AG04450 (cell line): ENCODE measurements around the gene GABRB3. TPM values are rescaled to one million over a fixed set of nuclear protein-coding genes. Genes with fewer than 3 reads are reported as not detected.

ENCODE experiments used
- CTCF ChIA-PET: fragments of 300-600, 350-600 bp; formaldehyde crosslinking; extraction: SDS; loops from one replicate; lab custom pipeline; 2022; ENCODE audit warnings: antibody characterized with exemption, inconsistent platforms; lab: Charles Lee
- POLR2A ChIA-PET: fragments of 350-600 bp; formaldehyde crosslinking; extraction: SDS; loops from one replicate; lab custom pipeline; 2021; ENCODE audit warnings: antibody characterized with exemption, inconsistent platforms; lab: Yijun Ruan, JAX
- DNase-seq: peaks from one replicate; pipeline ENCODE4 v3.0.0-alpha.2; 2011; ENCODE audit warnings: low read depth, low spot score
- H3K27ac ChIP-seq: one replicate; pipeline ENCODE4 v1.5.1; 2012; ENCODE audit warnings: low read depth, low read length, control low read depth
- H3K27me3 ChIP-seq: one replicate; pipeline ENCODE4 v1.6.0; 2012; ENCODE audit warnings: low read length; ENCODE audit not compliant: control insufficient read depth, insufficient read depth
- H3K4me3 ChIP-seq: 2 replicates; pipeline ENCODE4 v1.5.1; 2011; ENCODE audit warnings: mild to moderate bottlenecking, low read depth, low read length, control low read depth
- H3K9me3 ChIP-seq: 2 replicates; pipeline ENCODE4 v1.5.1; 2012; ENCODE audit warnings: low read length; ENCODE audit not compliant: control insufficient read depth, insufficient read depth
- CTCF ChIP-seq: IDR thresholded peaks from 2 replicates; pipeline ENCODE4 v1.5.1; 2011; ENCODE audit warnings: low read depth, low read length, control low read depth, inconsistent platforms
- polyA plus RNA-seq: library from polyadenylated mRNA; depleted of rRNA; stranded (reverse); fragments of >200 nt; gene quantifications from 2 replicates; pipeline ENCODE4 v1.2.3, GENCODE V29; 2011

Gene GABRB3
- polyA plus RNA-seq, 1 experiment, result 0.63 TPM

DNA sequence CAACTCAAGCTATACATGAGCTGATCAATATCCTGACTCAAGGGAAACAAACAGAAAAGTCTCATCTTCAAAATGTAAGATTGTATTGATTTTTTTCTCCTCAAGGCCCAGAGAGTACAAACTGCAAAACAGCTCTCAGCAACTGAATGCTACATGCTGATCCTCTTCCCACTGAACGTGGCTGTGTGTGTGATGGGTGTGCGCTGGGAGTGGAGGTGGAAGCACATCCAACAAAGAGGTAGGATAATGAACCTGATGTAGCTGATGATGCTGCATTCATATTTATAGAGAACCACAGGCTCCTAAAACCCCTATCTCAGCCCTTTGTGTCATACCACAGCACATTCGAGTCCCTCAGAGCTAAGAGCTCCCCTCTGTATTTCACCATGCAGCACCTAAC, 56.8 kb downstream of the GABRB3 start:
- no peak for TF ChIP-seq CTCF
- POLR2A ChIA-PET, result no interaction called here
- Histone ChIP-seq H3K9me3 (peaks cover 61% of the 10 kb centered on the region), H3K4me3 (no peak overlapping the region), H3K27me3 (no peaks in the 10 kb centered on the region), H3K27ac (no peak overlapping the region)
- DNase-seq, result no peak
- CTCF ChIA-PET, result no interaction called here

GRCh38 chr15:26713498-26713897, 59.4 kb downstream of the GABRB3 start:
- Histone ChIP-seq H3K9me3 (peaks cover 55% of the 10 kb centered on the region), H3K27me3 (no peaks in the 10 kb centered on the region), H3K27ac (no peak overlapping the region), H3K4me3 (no peak overlapping the region)
- no peak for TF ChIP-seq CTCF
- ChIA-PET POLR2A (no interaction called here), CTCF (no interaction called here)
- DNase-seq, result no peak

DNA sequence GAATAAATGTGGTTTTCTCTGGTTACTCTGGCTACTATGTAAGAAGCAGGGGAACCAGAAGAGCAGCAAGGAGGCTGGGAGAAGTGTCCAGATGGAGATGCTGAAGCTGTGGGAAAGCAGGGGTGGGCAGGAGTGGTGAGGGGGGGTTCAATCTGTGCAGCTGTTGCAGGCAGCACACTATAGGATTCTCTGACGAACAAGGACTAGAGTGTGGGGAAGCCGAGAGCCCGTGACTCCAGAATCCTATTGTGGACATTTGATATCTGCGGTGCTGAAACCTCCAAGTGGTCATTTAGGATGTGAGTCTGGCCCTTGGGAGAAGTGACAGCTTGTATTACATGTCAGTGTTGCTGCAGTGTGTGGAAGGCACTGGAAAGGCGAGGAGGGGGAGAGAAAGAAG, 60.5 kb downstream of the GABRB3 start:
- no peak overlapping the region for H3K27ac ChIP-seq
- no peaks in the 10 kb centered on the region for H3K27me3 ChIP-seq
- peaks cover 50% of the 10 kb centered on the region for H3K9me3 ChIP-seq
- no peak for TF ChIP-seq CTCF
- no peak overlapping the region for H3K4me3 ChIP-seq
- ChIA-PET CTCF (no interaction called here), POLR2A (no interaction called here)
- DNase-seq, result no peak

GRCh38 chr15:26711445-26711844, 61.4 kb downstream of the GABRB3 start:
- Histone ChIP-seq H3K4me3 (no peak overlapping the region), H3K27me3 (no peaks in the 10 kb centered on the region), H3K9me3 (peaks cover 45% of the 10 kb centered on the region), H3K27ac (no peak overlapping the region)
- ChIA-PET CTCF (no interaction called here), POLR2A (no interaction called here)
- no peak for TF ChIP-seq CTCF
- no peak for DNase-seq

- H3K27me3 ChIP-seq, result no peaks in the 10 kb centered on the region
- ChIA-PET POLR2A (no interaction called here), CTCF (no interaction called here)
- no peak overlapping the region for H3K4me3 ChIP-seq
- H3K27ac ChIP-seq, result no peak overlapping the region
- no peak for TF ChIP-seq CTCF
- H3K9me3 ChIP-seq, result peaks cover 26% of the 10 kb centered on the region
- DNase-seq, result no peak
Measured at GRCh38 chr15:26702381-26702780, 70.5 kb downstream of the GABRB3 start.
